Activated B cell treated with CpG ODN at 0.5 μM for 24 hours (primary cell): Measurements from ENCODE around the gene ARHGAP42. TPM values are rescaled to one million over a fixed set of nuclear protein-coding genes. Genes with fewer than 3 reads are reported as not detected.
"Not testable (repeated sequence)": the region's sequence is repeated elsewhere in the genome, so short reads cannot be mapped to it uniquely, and the experiment has no call there.

ENCODE experiments used
- ATAC-seq: fragments of 200-7000 bp; cut with Tn5 transposase; one replicate; pipeline ENCODE4 v1.10.0; 2021; ENCODE audit warnings: low read depth, mild to moderate bottlenecking, moderate library complexity
- CTCF ChIA-PET: fragments of 350-600 bp; sonication (Branson Sonifier 250); formaldehyde crosslinking; loops from one replicate; lab custom pipeline; 2021; ENCODE audit warnings: antibody characterized with exemption; lab: Charles Lee
- POLR2A ChIA-PET: fragments of 350-600 bp; sonication (Branson Sonifier 250); formaldehyde crosslinking; loops from one replicate; lab custom pipeline; 2021; ENCODE audit warnings: antibody characterized with exemption; lab: Charles Lee
- DNase-seq: peaks from one replicate; pipeline ENCODE4 v3.0.0; 2022
- H3K27ac Mint-ChIP-seq: one replicate; pipeline ENCODE4 v1.8.0; 2020; ENCODE audit warnings: mixed read lengths
- H3K27me3 Mint-ChIP-seq: one replicate; pipeline ENCODE4 v1.8.0; 2021; ENCODE audit warnings: mixed read lengths
- H3K36me3 Mint-ChIP-seq: one replicate; pipeline ENCODE4 v1.8.0; 2021; ENCODE audit warnings: low read depth, mixed read lengths
- H3K4me1 Mint-ChIP-seq: one replicate; pipeline ENCODE4 v1.8.0; 2021; ENCODE audit warnings: mixed read lengths
- H3K4me3 Mint-ChIP-seq: one replicate; pipeline ENCODE4 v1.8.0; 2020; ENCODE audit warnings: mild to moderate bottlenecking, mixed read lengths
- H3K9me3 Mint-ChIP-seq: one replicate; pipeline ENCODE4 v1.8.0; 2020; ENCODE audit warnings: mixed read lengths
- intact Hi-C: fragments of 100-400 bp; cut with micrococcal nuclease; formaldehyde crosslinking; loops from one replicate; pipeline ENCODE4 v1.15.1; 2024
- total RNA-seq: library from RNA; stranded (reverse); gene quantifications from 2 replicates; pipeline ENCODE4 v1.2.3, GENCODE V29; 2022
- TF ChIP-seq, protein P1 (sequence below): fragments of 200-600 bp; IDR thresholded peaks from one replicate; pipeline ENCODE4 v1.8.0; 2022; ENCODE audit warnings: antibody characterized with exemption, mild to moderate bottlenecking

Gene ARHGAP42
- total RNA-seq, 1 donor from 2014 or later = 4.9 TPM

DNA sequence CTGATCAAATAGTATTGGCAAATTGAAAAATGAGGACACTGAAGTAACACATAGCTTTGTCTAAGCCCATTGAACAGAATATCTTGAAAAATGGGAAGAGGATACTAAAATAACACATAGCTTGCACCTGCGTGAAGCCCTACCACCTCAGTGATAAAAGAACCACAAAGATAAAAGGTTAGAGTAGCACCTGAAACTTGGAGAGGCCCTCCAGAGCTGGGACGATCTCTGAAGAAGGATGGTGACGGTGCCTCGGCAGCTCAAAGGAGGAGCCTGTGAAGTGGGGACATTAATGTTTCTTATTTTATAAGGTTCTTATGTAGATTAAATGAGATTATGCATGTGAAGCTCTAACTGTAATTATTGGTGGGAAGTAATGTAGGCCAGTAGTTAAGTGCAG lies 23.1 kb upstream of the ARHGAP42 start:
- Mint-ChIP-seq H3K27me3 (no peaks in the 10 kb centered on the region), H3K4me1 (no peaks in the 10 kb centered on the region), H3K4me3 (no peak overlapping the region), H3K36me3 (no peaks in the 10 kb centered on the region), H3K27ac (no peak overlapping the region), H3K9me3 (no peaks in the 10 kb centered on the region)
- TF ChIP-seq, protein P1, sequence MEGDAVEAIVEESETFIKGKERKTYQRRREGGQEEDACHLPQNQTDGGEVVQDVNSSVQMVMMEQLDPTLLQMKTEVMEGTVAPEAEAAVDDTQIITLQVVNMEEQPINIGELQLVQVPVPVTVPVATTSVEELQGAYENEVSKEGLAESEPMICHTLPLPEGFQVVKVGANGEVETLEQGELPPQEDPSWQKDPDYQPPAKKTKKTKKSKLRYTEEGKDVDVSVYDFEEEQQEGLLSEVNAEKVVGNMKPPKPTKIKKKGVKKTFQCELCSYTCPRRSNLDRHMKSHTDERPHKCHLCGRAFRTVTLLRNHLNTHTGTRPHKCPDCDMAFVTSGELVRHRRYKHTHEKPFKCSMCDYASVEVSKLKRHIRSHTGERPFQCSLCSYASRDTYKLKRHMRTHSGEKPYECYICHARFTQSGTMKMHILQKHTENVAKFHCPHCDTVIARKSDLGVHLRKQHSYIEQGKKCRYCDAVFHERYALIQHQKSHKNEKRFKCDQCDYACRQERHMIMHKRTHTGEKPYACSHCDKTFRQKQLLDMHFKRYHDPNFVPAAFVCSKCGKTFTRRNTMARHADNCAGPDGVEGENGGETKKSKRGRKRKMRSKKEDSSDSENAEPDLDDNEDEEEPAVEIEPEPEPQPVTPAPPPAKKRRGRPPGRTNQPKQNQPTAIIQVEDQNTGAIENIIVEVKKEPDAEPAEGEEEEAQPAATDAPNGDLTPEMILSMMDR = no peak
- CTCF ChIA-PET = no interaction called here
- ATAC-seq (no peak), DNase-seq (no peak)
- intact Hi-C loops = no loop called here
- POLR2A ChIA-PET = no interaction called here

DNA sequence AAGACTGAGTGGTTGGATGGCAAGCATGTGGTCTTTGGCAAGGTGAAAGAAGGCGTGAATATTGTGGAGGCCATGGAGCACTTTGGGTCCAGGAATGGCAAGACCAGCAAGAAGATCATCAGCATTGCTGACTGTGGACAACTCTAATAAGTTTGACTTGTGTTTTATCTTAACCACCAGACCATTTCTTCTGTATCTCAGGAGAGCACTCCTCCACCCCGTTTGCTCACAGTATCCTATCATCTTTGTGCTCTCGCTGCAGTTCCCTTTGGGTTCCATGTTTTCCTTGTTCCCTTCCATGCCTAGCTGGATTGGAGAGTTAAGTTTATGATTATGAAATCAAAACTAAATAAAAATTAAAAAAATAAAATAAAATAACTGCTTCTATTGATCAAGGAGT lies 20.3 kb upstream of the ARHGAP42 start:
- ATAC-seq, H3K4me1 Mint-ChIP-seq, H3K4me3 Mint-ChIP-seq, CTCF ChIA-PET, H3K9me3 Mint-ChIP-seq, intact Hi-C loops, DNase-seq, H3K36me3 Mint-ChIP-seq, H3K27me3 Mint-ChIP-seq, POLR2A ChIA-PET, H3K27ac Mint-ChIP-seq: not testable (repeated sequence)

DNA sequence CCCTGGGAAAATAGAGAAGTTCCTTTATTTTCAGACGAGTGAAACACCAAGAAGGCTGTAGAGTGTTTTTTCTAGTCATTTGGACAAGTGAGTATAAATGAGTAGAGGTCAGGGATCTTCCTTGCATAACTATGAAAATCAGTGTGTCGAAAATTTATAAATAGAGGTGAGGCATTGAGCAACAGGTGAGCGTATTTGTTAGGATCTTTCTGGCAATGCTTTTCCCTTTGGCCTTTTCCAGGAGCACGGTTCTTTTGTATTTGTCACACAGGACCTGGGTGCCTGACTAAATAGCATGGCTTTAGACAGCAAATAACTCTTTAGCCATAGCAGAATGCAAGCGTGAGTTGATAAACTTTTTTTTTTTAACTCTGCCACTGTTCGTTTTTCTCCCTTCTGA lies 19.6 kb upstream of the ARHGAP42 start:
- Mint-ChIP-seq H3K4me3 (no peak overlapping the region), H3K27me3 (no peaks in the 10 kb centered on the region), H3K9me3 (no peaks in the 10 kb centered on the region), H3K27ac (no peak overlapping the region), H3K36me3 (no peaks in the 10 kb centered on the region), H3K4me1 (no peaks in the 10 kb centered on the region)
- DNase-seq (no peak), ATAC-seq (no peak)
- ChIA-PET CTCF (no interaction called here), POLR2A (no interaction called here)
- intact Hi-C loops = no loop called here
- TF ChIP-seq, protein P1 = no peak

DNA sequence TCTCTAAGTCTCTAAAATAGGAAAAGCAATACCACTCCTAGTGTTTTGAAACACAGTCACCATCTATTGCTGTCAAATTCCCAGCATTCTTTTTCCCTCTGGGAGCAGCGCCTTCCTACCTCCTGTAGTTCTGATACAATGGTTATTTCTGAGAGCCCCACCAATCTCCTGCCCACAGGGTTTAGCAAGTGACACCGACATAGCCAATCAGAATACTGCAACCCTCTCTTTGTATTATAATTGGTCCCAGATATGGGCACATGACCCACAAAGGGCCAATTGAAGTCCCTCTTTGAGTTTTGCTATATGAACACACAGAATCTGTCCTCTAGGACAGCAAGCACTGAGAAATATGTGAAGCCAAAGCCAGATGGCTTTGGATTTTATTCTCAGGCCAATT lies 16.9 kb upstream of the ARHGAP42 start:
- no peak for DNase-seq
- H3K27me3 Mint-ChIP-seq = no peaks in the 10 kb centered on the region
- H3K4me1 Mint-ChIP-seq = no peaks in the 10 kb centered on the region
- no peak overlapping the region for H3K27ac Mint-ChIP-seq
- CTCF ChIA-PET = no interaction called here
- POLR2A ChIA-PET = no interaction called here
- no peaks in the 10 kb centered on the region for H3K36me3 Mint-ChIP-seq
- H3K9me3 Mint-ChIP-seq = no peaks in the 10 kb centered on the region
- TF ChIP-seq, protein P1 = no peak
- intact Hi-C loops = no loop called here
- no peak overlapping the region for H3K4me3 Mint-ChIP-seq
- no peak for ATAC-seq

DNA sequence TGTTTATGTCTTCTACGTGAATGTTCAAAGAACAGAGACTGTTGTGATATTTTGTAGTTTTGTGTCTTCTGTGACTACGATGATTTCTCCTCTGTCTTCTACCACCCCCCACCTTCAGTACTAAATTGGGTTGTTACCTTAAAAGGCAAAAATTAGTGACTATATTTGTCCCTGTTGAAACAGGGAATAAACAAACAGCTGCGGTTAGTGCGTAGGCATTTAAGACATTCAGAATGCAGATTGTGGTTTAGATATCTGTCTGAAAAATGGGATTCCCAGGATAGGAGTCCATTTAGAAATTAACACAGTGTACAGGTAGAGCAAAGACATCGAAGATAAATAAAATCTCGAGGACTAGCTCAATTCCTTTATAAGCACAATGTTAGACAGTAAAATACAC lies 15.6 kb upstream of the ARHGAP42 start:
- H3K27me3 Mint-ChIP-seq = no peaks in the 10 kb centered on the region
- ChIA-PET CTCF (no interaction called here), POLR2A (no interaction called here)
- no peak overlapping the region for H3K4me3 Mint-ChIP-seq
- intact Hi-C loops = no loop called here
- no peaks in the 10 kb centered on the region for H3K9me3 Mint-ChIP-seq
- no peak for DNase-seq
- no peak for ATAC-seq
- no peak overlapping the region for H3K27ac Mint-ChIP-seq
- no peaks in the 10 kb centered on the region for H3K36me3 Mint-ChIP-seq
- TF ChIP-seq, protein P1 = no peak
- H3K4me1 Mint-ChIP-seq = no peaks in the 10 kb centered on the region

DNA sequence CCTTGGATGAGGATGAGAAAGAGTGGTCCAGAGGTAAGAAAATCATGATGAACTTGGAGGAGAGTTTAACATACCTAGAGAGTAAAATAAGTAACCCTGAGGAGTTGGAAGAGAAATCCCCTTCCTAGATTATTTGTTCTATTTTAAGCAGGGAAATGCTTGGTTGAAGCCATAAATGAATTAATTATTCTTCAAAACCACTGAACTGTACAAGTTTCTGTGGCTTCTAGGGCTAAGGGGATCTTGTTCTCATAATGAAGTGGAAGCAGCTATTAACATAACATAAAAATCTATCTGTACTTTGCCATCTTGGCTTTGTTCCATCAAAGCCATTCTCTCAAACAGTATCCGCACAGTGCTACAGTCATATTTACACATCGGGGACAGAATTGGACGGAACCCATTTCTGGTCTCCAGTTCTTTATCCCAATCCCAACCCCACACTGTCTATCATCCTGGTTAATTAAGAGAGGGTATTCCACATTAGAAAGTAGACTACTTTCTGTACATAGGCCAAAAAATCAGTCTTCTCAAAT lies 14.5 kb upstream of the ARHGAP42 start:
- no peak overlapping the region for H3K27ac Mint-ChIP-seq
- TF ChIP-seq, protein P1 = no peak
- H3K9me3 Mint-ChIP-seq = no peaks in the 10 kb centered on the region
- H3K4me3 Mint-ChIP-seq = no peak overlapping the region
- ATAC-seq (no peak), DNase-seq (no peak)
- H3K27me3 Mint-ChIP-seq = no peaks in the 10 kb centered on the region
- intact Hi-C loops = no loop called here
- POLR2A ChIA-PET = no interaction called here
- H3K4me1 Mint-ChIP-seq = no peaks in the 10 kb centered on the region
- CTCF ChIA-PET = interaction anchor here (0.7 kb wide), 1 partner anchor 15 kb away, joined by 3 read pairs; no protein-coding TSS in a partner anchor
- H3K36me3 Mint-ChIP-seq = no peaks in the 10 kb centered on the region
